Measurements from ENCODE around the gene CES2. TPM values are rescaled to one million over a fixed set of nuclear protein-coding genes. Genes with fewer than 3 reads are reported as not detected.

CES2 gene
- total RNA-seq, 3 donors from 2014 or later: 180 to 566 (median 456) TPM

DNA sequence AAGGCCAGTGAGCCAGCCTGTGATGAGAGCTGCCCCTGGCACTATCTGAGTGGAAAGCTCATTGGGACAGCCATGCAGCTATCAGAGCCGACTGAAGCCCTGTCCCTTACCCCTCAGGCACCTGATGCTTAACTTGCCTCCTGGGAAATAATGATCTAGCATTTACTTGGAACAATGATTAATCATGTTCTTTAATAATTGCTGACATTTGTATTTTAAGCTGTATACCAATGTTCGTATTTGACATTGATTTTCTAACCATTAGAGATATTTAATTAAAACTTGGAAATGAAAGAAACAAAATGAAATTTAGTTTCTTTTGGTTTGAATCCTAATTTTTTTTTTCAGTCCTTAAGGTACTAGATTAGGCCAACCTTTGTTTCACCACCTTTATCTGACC is 44.5 kb upstream of the CES2 start:
- ATAC-seq (no peak), DNase-seq (peak in 1 of 3 donors; percentile 5)
- TF ChIP-seq, protein P1, sequence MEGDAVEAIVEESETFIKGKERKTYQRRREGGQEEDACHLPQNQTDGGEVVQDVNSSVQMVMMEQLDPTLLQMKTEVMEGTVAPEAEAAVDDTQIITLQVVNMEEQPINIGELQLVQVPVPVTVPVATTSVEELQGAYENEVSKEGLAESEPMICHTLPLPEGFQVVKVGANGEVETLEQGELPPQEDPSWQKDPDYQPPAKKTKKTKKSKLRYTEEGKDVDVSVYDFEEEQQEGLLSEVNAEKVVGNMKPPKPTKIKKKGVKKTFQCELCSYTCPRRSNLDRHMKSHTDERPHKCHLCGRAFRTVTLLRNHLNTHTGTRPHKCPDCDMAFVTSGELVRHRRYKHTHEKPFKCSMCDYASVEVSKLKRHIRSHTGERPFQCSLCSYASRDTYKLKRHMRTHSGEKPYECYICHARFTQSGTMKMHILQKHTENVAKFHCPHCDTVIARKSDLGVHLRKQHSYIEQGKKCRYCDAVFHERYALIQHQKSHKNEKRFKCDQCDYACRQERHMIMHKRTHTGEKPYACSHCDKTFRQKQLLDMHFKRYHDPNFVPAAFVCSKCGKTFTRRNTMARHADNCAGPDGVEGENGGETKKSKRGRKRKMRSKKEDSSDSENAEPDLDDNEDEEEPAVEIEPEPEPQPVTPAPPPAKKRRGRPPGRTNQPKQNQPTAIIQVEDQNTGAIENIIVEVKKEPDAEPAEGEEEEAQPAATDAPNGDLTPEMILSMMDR (IDR thresholded peaks at IDR 0.05): no peak
- intact Hi-C loops (cut with DNase I, micrococcal nuclease): loop anchor here in 1 of 2 donors (5.0 kb wide), 1 partner anchor 37 kb away; the partner anchor contains the start of gene RRAD
- Histone ChIP-seq H3K4me3 (no peak overlapping the region), H3K36me3 (ENCODE audit: low read depth) (no peaks in the 10 kb centered on the region), H3K9me3 (no peaks in the 10 kb centered on the region), H3K4me1 (ENCODE audit: low read depth) (peaks cover 6% of the 10 kb centered on the region)

DNA sequence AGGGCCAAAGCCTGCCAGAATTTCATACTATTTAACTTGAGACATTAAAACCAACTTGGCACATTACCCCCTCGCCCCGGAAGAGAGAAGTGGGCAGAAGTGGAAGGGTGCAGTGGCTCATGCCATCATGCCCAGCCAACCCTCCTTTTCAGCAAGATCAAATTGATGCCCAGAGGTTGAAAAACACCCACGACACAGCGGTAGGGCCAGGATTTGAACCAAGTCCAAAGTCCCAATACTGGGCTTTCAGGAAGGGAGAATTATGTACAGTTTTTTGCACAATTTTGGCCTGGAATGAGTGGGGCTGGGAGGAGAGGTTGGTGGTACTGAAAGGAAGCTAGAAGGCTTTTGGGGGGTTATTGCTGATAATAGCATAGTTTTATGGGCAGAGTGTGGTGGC is 44.0 kb upstream of the CES2 start:
- Histone ChIP-seq H3K9me3 (no peaks in the 10 kb centered on the region), H3K36me3 (ENCODE audit: low read depth) (no peaks in the 10 kb centered on the region), H3K4me1 (ENCODE audit: low read depth) (peaks cover 11% of the 10 kb centered on the region), H3K4me3 (no peak overlapping the region)
- ATAC-seq: no peak
- TF ChIP-seq, protein P1 (IDR thresholded peaks at IDR 0.05): no peak
- intact Hi-C loops (cut with DNase I, micrococcal nuclease): loop anchor here in 1 of 2 donors (5.0 kb wide), 1 partner anchor 36 kb away; the partner anchor contains the start of gene RRAD
- DNase-seq: peak in 1 of 3 donors; percentile 7

DNA sequence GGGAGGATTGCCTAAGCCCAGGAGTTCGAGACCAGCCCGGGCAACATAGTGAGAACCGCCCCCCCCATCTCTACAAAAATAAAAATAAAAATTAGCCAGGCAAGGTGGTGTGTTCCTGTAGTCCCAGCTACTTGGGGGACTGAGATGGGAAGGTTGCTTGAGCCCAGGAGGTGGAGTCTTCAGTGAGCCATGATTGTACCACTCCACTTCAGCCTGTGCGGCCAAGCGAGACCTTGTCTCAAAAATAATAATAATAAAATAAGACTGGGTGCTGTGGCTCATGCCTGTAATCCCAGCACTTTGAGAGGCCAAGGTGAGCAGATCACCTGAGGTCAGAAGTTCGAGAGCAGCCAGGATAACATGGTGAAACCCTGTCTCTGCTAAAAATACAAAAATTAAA is 43.5 kb upstream of the CES2 start:
- H3K4me1 ChIP-seq (ENCODE audit: low read depth): peaks cover 13% of the 10 kb centered on the region
- DNase-seq (peak in 1 of 3 donors; percentile 4), ATAC-seq (no peak)
- no peaks in the 10 kb centered on the region for H3K36me3 ChIP-seq (ENCODE audit: low read depth)
- TF ChIP-seq, protein P1 (IDR thresholded peaks at IDR 0.05): no peak
- no peak overlapping the region for H3K4me3 ChIP-seq
- H3K9me3 ChIP-seq: no peaks in the 10 kb centered on the region
- intact Hi-C loops (cut with DNase I, micrococcal nuclease): loop anchor here in 1 of 2 donors (5.0 kb wide), 1 partner anchor 36 kb away; the partner anchor contains the start of gene RRAD

DNA sequence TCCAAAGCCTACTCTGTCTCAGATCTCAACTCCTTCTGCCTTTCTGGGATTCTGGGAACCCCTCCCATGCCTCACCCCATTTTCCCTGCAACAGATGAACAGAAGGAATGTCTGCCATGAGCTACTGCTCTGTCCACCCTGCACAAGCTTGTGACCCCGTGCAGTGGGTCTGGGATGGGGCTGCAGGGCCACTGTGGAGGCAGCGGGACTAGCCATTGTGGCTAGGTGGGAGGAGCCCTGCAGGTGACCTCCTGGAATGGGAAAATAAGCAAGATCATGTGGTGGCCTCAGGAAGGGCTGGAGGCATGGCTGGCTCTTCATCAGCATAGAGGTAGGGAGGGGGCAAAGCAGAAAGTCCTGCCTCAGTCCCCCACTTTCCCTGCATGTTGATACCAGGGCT is 41.3 kb upstream of the CES2 start:
- Histone ChIP-seq H3K36me3 (ENCODE audit: low read depth) (no peaks in the 10 kb centered on the region), H3K9me3 (no peaks in the 10 kb centered on the region), H3K4me3 (no peak overlapping the region), H3K4me1 (ENCODE audit: low read depth) (peaks cover 18% of the 10 kb centered on the region)
- intact Hi-C loops (cut with DNase I, micrococcal nuclease): loop anchor here in 1 of 2 donors (5.0 kb wide), 1 partner anchor 33 kb away; the partner anchor contains the start of gene RRAD
- DNase-seq: peak in 1 of 3 donors; percentile 22
- TF ChIP-seq, protein P1 (IDR thresholded peaks at IDR 0.05): no peak
- no peak for ATAC-seq

GRCh38 chr16:66894948-66895688 is 40.2 kb upstream of the CES2 start:
- H3K36me3 ChIP-seq (ENCODE audit: low read depth): no peaks in the 10 kb centered on the region
- TF ChIP-seq, protein P1 (IDR thresholded peaks at IDR 0.05): peak; percentile 61
- intact Hi-C loops (cut with DNase I, micrococcal nuclease): loop anchor here in 1 of 2 donors (5.0 kb wide), 1 partner anchor 32 kb away; the partner anchor contains the start of gene RRAD
- DNase-seq (peak in 2 of 3 donors; percentile 75 to 90), ATAC-seq (peak; percentile 87)
- H3K4me1 ChIP-seq (ENCODE audit: low read depth): peaks cover 25% of the 10 kb centered on the region
- H3K4me3 ChIP-seq: no peak overlapping the region
- H3K9me3 ChIP-seq: no peaks in the 10 kb centered on the region

All from mucosa of descending colon (tissue), 3 donors.